ENCODE data around the gene SPX. TPM values are rescaled to one million over a fixed set of nuclear protein-coding genes. Genes with fewer than 3 reads are reported as not detected.

SPX gene
- total RNA-seq, 2 experiments from 2014 or later, result not detected

GRCh38 chr12:21538061-21538653 is 12.1 kb downstream of the SPX start:
- Histone ChIP-seq H3K4me1 (ENCODE audit: insufficient read depth, low read length) (no peaks in the 10 kb centered on the region), H3K27me3 (ENCODE audit: control insufficient read depth in 1 of 2, insufficient read depth in 2 of 2, low read length in 2 of 2) (peaks cover under 1 to 2% of the 10 kb centered on the region in 2 experiments), H3K36me3 (ENCODE audit: insufficient read depth, low read length) (no peaks in the 10 kb centered on the region), H3K27ac (ENCODE audit: low read depth in 1 of 2, low read length in 2 of 2) (no peak overlapping the region), H3K4me3 (ENCODE audit: low read length) (no peak overlapping the region), H3K9me3 (ENCODE audit: control insufficient read depth in 1 of 2, insufficient read depth in 1 of 2, low read length in 2 of 2) (no peaks in the 10 kb centered on the region)
- peaks cover 11% of the 10 kb centered on the region for H3K27me3 Mint-ChIP-seq
- no peak overlapping the region for H3K4me3 Mint-ChIP-seq
- CTCF ChIA-PET, result interaction anchor here (1.4 kb wide), 1 partner anchor 11 kb away, joined by 4 read pairs; no protein-coding TSS in a partner anchor
- TF ChIP-seq CTCF (IDR thresholded peaks at IDR 0.05), result no peak
- ATAC-seq (ENCODE audit: poor library complexity), result no peak
- H3K4me1 Mint-ChIP-seq (ENCODE audit: low read depth), result no peaks in the 10 kb centered on the region
- H3K27ac Mint-ChIP-seq, result no peak overlapping the region
- no peaks in the 10 kb centered on the region for H3K36me3 Mint-ChIP-seq (ENCODE audit: low read depth)
- intact Hi-C loops (cut with DNase I, micrococcal nuclease), result no loop called here
- H3K9me3 Mint-ChIP-seq, result no peaks in the 10 kb centered on the region
- POLR2A ChIA-PET, result no interaction called here
- no peak for DNase-seq

- ChIA-PET POLR2A (no interaction called here), CTCF (interaction anchor here (1.4 kb wide), 1 partner anchor 12 kb away, joined by 4 read pairs; no protein-coding TSS in a partner anchor)
- DNase-seq (no peak), ATAC-seq (ENCODE audit: poor library complexity) (no peak)
- Mint-ChIP-seq H3K27me3 (peaks cover 4% of the 10 kb centered on the region), H3K36me3 (ENCODE audit: low read depth) (no peaks in the 10 kb centered on the region), H3K4me1 (ENCODE audit: low read depth) (no peaks in the 10 kb centered on the region), H3K27ac (no peak overlapping the region), H3K9me3 (no peaks in the 10 kb centered on the region), H3K4me3 (no peak overlapping the region)
- Histone ChIP-seq H3K4me1 (ENCODE audit: insufficient read depth, low read length) (no peaks in the 10 kb centered on the region), H3K4me3 (ENCODE audit: low read length) (no peak overlapping the region), H3K36me3 (ENCODE audit: insufficient read depth, low read length) (no peaks in the 10 kb centered on the region), H3K9me3 (ENCODE audit: control insufficient read depth in 1 of 2, insufficient read depth in 1 of 2, low read length in 2 of 2) (no peaks in the 10 kb centered on the region), H3K27me3 (ENCODE audit: control insufficient read depth in 1 of 2, insufficient read depth in 2 of 2, low read length in 2 of 2) (no peaks in the 10 kb centered on the region), H3K27ac (ENCODE audit: low read depth in 1 of 2, low read length in 2 of 2) (no peak overlapping the region)
- intact Hi-C loops (cut with DNase I, micrococcal nuclease), result no loop called here
- TF ChIP-seq CTCF (IDR thresholded peaks at IDR 0.05), result no peak
Observed at GRCh38 chr12:21539797-21540196, 13.7 kb downstream of the SPX start.

- H3K4me1 ChIP-seq (ENCODE audit: insufficient read depth, low read length), result no peaks in the 10 kb centered on the region
- H3K4me3 Mint-ChIP-seq, result no peak overlapping the region
- no peak overlapping the region for H3K27ac ChIP-seq (ENCODE audit: low read depth in 1 of 2, low read length in 2 of 2)
- H3K9me3 ChIP-seq (ENCODE audit: control insufficient read depth in 1 of 2, insufficient read depth in 1 of 2, low read length in 2 of 2), result no peaks in the 10 kb centered on the region
- no peaks in the 10 kb centered on the region for H3K27me3 Mint-ChIP-seq
- ATAC-seq (ENCODE audit: poor library complexity), result no peak
- H3K9me3 Mint-ChIP-seq, result no peaks in the 10 kb centered on the region
- no peaks in the 10 kb centered on the region for H3K4me1 Mint-ChIP-seq (ENCODE audit: low read depth)
- DNase-seq, result no peak
- H3K36me3 Mint-ChIP-seq (ENCODE audit: low read depth), result no peaks in the 10 kb centered on the region
- H3K36me3 ChIP-seq (ENCODE audit: insufficient read depth, low read length), result no peaks in the 10 kb centered on the region
- CTCF ChIA-PET, result no interaction called here
- intact Hi-C loops (cut with DNase I, micrococcal nuclease), result no loop called here
- H3K27ac Mint-ChIP-seq, result no peak overlapping the region
- H3K4me3 ChIP-seq (ENCODE audit: low read length), result no peak overlapping the region
- TF ChIP-seq CTCF (IDR thresholded peaks at IDR 0.05), result no peak
- POLR2A ChIA-PET, result no interaction called here
- no peaks in the 10 kb centered on the region for H3K27me3 ChIP-seq (ENCODE audit: control insufficient read depth in 1 of 2, insufficient read depth in 2 of 2, low read length in 2 of 2)
Observed at GRCh38 chr12:21541773-21542172, 15.7 kb downstream of the SPX start.
